PFSK-1 (cell line): ENCODE results near the gene TWF1.

Experiments used
- FOXP2 ChIP-seq: optimal IDR thresholded peaks from 2 replicates; pipeline ENCODE3; 2011; ENCODE audit warnings: borderline replicate concordance, control low read depth, inconsistent platforms; ENCODE audit not compliant: insufficient read depth; ENCODE audit errors: extremely low read length, extremely low read depth
- POLR2AphosphoS5 ChIP-seq: IDR thresholded peaks from 2 replicates; pipeline ENCODE4 v1.6.1; 2012; ENCODE audit warnings: low read depth, mild to moderate bottlenecking, control low read depth, low read length, moderate library complexity
- REST ChIP-seq, 2 experiments: IDR thresholded peaks; 2 replicates each; pipeline versions ENCODE4 v1.6.1 to v1.8.0; 2011 to 2012; ENCODE audit warnings: low read depth in 2 of 2, low read length in 2 of 2, control low read depth in 1 of 2, inconsistent platforms in 1 of 2, mild to moderate bottlenecking in 1 of 2, moderate library complexity in 1 of 2; ENCODE audit not compliant: insufficient read depth in 1 of 2
- SIN3A ChIP-seq: IDR thresholded peaks from 2 replicates; pipeline ENCODE4 v1.6.1; 2012; ENCODE audit warnings: mild to moderate bottlenecking, low read length, moderate library complexity, borderline replicate concordance; ENCODE audit not compliant: insufficient read depth
- TAF1 ChIP-seq: IDR thresholded peaks from 2 replicates; pipeline ENCODE4 v1.6.1; 2012; ENCODE audit warnings: low read length, control low read depth, borderline replicate concordance; ENCODE audit not compliant: insufficient read depth

The TWF1 gene

GRCh38 chr12:43815416-43815815 lies 9.3 kb upstream of the TWF1 start:
- no peak for TF ChIP-seq POLR2AphosphoS5
- no peak for TF ChIP-seq FOXP2
- no peak for TF ChIP-seq TAF1
- TF ChIP-seq REST (IDR thresholded peaks at IDR 0.05; ENCODE audit: insufficient read depth in 1 of 2, low read depth in 2 of 2, low read length in 2 of 2), result no peak
- TF ChIP-seq SIN3A, result no peak

GRCh38 chr12:43812926-43813325 lies 6.8 kb upstream of the TWF1 start:
- no peak for TF ChIP-seq POLR2AphosphoS5
- TF ChIP-seq FOXP2, result no peak
- TF ChIP-seq REST (IDR thresholded peaks at IDR 0.05; ENCODE audit: insufficient read depth in 1 of 2, low read depth in 2 of 2, low read length in 2 of 2), result no peak
- no peak for TF ChIP-seq SIN3A
- no peak for TF ChIP-seq TAF1

- TF ChIP-seq REST (IDR thresholded peaks at IDR 0.05; ENCODE audit: insufficient read depth in 1 of 2, low read depth in 2 of 2, low read length in 2 of 2), result no peak
Measured at GRCh38 chr12:43812057-43812456, 5.9 kb upstream of the TWF1 start.

- TF ChIP-seq FOXP2 (no peak), SIN3A (no peak), TAF1 (no peak), REST (IDR thresholded peaks at IDR 0.05; ENCODE audit: insufficient read depth in 1 of 2, low read depth in 2 of 2, low read length in 2 of 2) (no peak), POLR2AphosphoS5 (no peak)
Measured at GRCh38 chr12:43807386-43807785, 1.3 kb upstream of the TWF1 start.

GRCh38 chr12:43806737-43807072 lies 588 bp upstream of the TWF1 start:
- TF ChIP-seq SIN3A, result no peak
- TF ChIP-seq POLR2AphosphoS5, result no peak
- no peak for TF ChIP-seq TAF1
- TF ChIP-seq REST (IDR thresholded peaks at IDR 0.05; ENCODE audit: insufficient read depth in 1 of 2, low read depth in 2 of 2, low read length in 2 of 2), result no peak
- no peak for TF ChIP-seq FOXP2
